Lower lobe of right lung (tissue), 2 donors: ENCODE measurements around the gene FBXO30. TPM values are rescaled to one million over a fixed set of nuclear protein-coding genes. Genes with fewer than 3 reads are reported as not detected.

Experiments
- ATAC-seq, 2 donors: fragments of 200-7000 bp; cut with Tn5 transposase; one replicate each; pipeline ENCODE4 v1.9.1; 2020 to 2022; ENCODE audit warnings: mild to moderate bottlenecking in 2 of 2, moderate library complexity in 2 of 2
- DNase-seq: peaks from one replicate; pipeline ENCODE4 v3.0.0-alpha.2; 2020
- H3K27ac ChIP-seq: fragments of 200-600 bp; one replicate; pipeline ENCODE4 v1.8.0; 2022
- H3K27me3 ChIP-seq: fragments of 200-600 bp; one replicate; pipeline ENCODE4 v1.8.0; 2022; ENCODE audit warnings: low read depth
- H3K36me3 ChIP-seq: fragments of 200-600 bp; one replicate; pipeline ENCODE4 v1.8.0; 2022; ENCODE audit warnings: mild to moderate bottlenecking
- H3K4me1 ChIP-seq: fragments of 200-600 bp; one replicate; pipeline ENCODE4 v1.8.0; 2022
- H3K4me3 ChIP-seq: fragments of 200-600 bp; one replicate; pipeline ENCODE4 v1.8.0; 2022; ENCODE audit warnings: mild to moderate bottlenecking
- H3K9me3 ChIP-seq: fragments of 200-600 bp; one replicate; pipeline ENCODE4 v1.8.0; 2022
- intact Hi-C: fragments of 100-400 bp; cut with DNase I; formaldehyde crosslinking; loops from one replicate; pipeline ENCODE4 v1.11.0; 2022
- total RNA-seq: library from RNA; stranded (reverse); fragmentation: NEBNext Ultra II Directional; extraction: Animal tissue kit (Norgen Biotek cat#: 25700); gene quantifications from one replicate; pipeline ENCODE4 v1.2.1, GENCODE V29; 2021
- TF ChIP-seq, protein P1 (sequence below): fragments of 200-600 bp; IDR thresholded peaks from one replicate; pipeline ENCODE4 v1.8.0; 2022; ENCODE audit warnings: antibody characterized with exemption, mild to moderate bottlenecking
- donor health status: DM: no; HTN: yes; CAD: no; lungs with severe emphysema.

FBXO30 gene
- total RNA-seq, 1 donor from 2014 or later: 9.0 TPM

- Histone ChIP-seq H3K9me3 (no peaks in the 10 kb centered on the region), H3K4me1 (no peaks in the 10 kb centered on the region), H3K27ac (no peak overlapping the region), H3K4me3 (no peak overlapping the region), H3K36me3 (peaks cover 30% of the 10 kb centered on the region), H3K27me3 (no peaks in the 10 kb centered on the region)
- DNase-seq: no peak
- TF ChIP-seq, protein P1, sequence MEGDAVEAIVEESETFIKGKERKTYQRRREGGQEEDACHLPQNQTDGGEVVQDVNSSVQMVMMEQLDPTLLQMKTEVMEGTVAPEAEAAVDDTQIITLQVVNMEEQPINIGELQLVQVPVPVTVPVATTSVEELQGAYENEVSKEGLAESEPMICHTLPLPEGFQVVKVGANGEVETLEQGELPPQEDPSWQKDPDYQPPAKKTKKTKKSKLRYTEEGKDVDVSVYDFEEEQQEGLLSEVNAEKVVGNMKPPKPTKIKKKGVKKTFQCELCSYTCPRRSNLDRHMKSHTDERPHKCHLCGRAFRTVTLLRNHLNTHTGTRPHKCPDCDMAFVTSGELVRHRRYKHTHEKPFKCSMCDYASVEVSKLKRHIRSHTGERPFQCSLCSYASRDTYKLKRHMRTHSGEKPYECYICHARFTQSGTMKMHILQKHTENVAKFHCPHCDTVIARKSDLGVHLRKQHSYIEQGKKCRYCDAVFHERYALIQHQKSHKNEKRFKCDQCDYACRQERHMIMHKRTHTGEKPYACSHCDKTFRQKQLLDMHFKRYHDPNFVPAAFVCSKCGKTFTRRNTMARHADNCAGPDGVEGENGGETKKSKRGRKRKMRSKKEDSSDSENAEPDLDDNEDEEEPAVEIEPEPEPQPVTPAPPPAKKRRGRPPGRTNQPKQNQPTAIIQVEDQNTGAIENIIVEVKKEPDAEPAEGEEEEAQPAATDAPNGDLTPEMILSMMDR: no peak
- intact Hi-C loops: no loop called here
- no peak for ATAC-seq
Measured at GRCh38 chr6:145801021-145801420, 13.6 kb downstream of the FBXO30 start.

GRCh38 chr6:145798530-145798929 is 16.1 kb downstream of the FBXO30 start:
- Histone ChIP-seq H3K4me3 (no peak overlapping the region), H3K27ac (no peak overlapping the region)
- no peak for ATAC-seq

GRCh38 chr6:145789443-145789842 is 25.2 kb downstream of the FBXO30 start:
- DNase-seq (no peak), ATAC-seq (no peak)
- peaks cover 8% of the 10 kb centered on the region for H3K9me3 ChIP-seq
- no peaks in the 10 kb centered on the region for H3K27me3 ChIP-seq
- no peaks in the 10 kb centered on the region for H3K36me3 ChIP-seq
- TF ChIP-seq, protein P1: no peak
- intact Hi-C loops: no loop called here
- no peaks in the 10 kb centered on the region for H3K4me1 ChIP-seq
- no peak overlapping the region for H3K27ac ChIP-seq
- H3K4me3 ChIP-seq: no peak overlapping the region

More at GRCh38 chr6:145798530-145798929, 16.1 kb downstream of the FBXO30 start:
- no peaks in the 10 kb centered on the region for H3K4me1 ChIP-seq
- H3K9me3 ChIP-seq: no peaks in the 10 kb centered on the region
- TF ChIP-seq, protein P1: no peak
- peaks cover 12% of the 10 kb centered on the region for H3K36me3 ChIP-seq
- no peak for DNase-seq
- intact Hi-C loops: no loop called here
- H3K27me3 ChIP-seq: no peaks in the 10 kb centered on the region

DNA sequence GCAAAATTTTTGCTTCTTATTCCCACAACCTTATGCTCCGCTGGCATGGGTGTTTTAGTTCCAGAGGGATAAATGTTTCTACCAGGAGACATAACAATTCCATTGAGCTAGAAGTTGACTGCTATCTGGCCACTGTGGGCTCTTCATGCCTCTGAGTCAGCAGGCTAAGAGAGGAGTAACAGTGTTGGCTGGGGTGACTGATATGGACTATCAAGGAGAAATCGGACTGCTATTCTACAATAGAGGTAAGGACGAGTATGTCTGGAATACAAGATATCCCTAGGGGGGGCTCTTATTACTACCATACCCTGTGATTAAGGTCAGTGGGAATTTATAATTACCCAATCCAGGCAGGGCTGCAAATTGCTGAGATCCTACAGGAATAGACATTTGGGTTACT is 26.9 kb downstream of the FBXO30 start:
- ATAC-seq: no peak
- no peak for DNase-seq
- H3K9me3 ChIP-seq: peaks cover 8% of the 10 kb centered on the region

GRCh38 chr6:145784683-145785082 is 29.9 kb downstream of the FBXO30 start:
- no peak for DNase-seq
- TF ChIP-seq, protein P1: no peak
- intact Hi-C loops: no loop called here

More for the DNA sequence above, 26.9 kb downstream of the FBXO30 start:
- H3K36me3 ChIP-seq: no peaks in the 10 kb centered on the region
- H3K4me3 ChIP-seq: no peak overlapping the region
- TF ChIP-seq, protein P1: no peak
- no peak overlapping the region for H3K27ac ChIP-seq
- H3K27me3 ChIP-seq: no peaks in the 10 kb centered on the region
- no peaks in the 10 kb centered on the region for H3K4me1 ChIP-seq
- intact Hi-C loops: no loop called here

DNA sequence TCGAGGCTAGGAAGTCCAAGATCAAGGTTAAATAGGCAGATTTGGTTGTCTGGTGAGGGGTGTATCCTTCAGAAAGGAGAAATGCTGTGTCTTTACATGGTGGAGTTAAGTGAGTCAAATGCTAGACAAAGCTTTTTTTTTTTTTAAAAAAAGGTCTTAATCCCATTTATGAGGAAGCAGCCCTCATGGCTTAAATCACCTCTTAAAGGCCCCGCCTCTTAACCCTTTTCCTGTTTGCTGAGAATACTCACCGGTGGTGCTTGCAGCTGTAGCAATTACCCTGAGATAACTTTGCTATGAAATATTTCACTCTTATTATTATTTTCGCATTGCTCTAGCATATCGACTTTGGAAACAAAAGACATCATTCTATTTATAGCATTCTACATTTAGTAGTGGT is 30.8 kb downstream of the FBXO30 start:
- Histone ChIP-seq H3K4me1 (no peaks in the 10 kb centered on the region), H3K9me3 (no peaks in the 10 kb centered on the region), H3K4me3 (no peak overlapping the region), H3K27ac (no peak overlapping the region), H3K27me3 (no peaks in the 10 kb centered on the region), H3K36me3 (no peaks in the 10 kb centered on the region)
- ATAC-seq (no peak), DNase-seq (no peak)
- TF ChIP-seq, protein P1: no peak
- intact Hi-C loops: no loop called here

More at GRCh38 chr6:145784683-145785082, 29.9 kb downstream of the FBXO30 start:
- ATAC-seq: no peak
- Histone ChIP-seq H3K27ac (no peak overlapping the region), H3K9me3 (no peaks in the 10 kb centered on the region), H3K4me1 (no peaks in the 10 kb centered on the region), H3K4me3 (no peak overlapping the region), H3K36me3 (no peaks in the 10 kb centered on the region), H3K27me3 (no peaks in the 10 kb centered on the region)
